Lung (tissue), 5 donors: ENCODE results near the gene TAF11L6. TPM values are rescaled to one million over a fixed set of nuclear protein-coding genes. Genes with fewer than 3 reads are reported as not detected.

Experiments
- polyA plus RNA-seq, 2 donors: library from polyadenylated mRNA; stranded (reverse); fragments of 200-250 nt; gene quantifications; one replicate each; pipeline ENCODE4 v1.2.1, GENCODE V29; 2013
- small RNA-seq: library from RNA; depleted of rRNA; stranded (forward); fragments of <200 nt; gene quantifications from one replicate; pipeline ENCODE3, GENCODE V24; 2014; ENCODE audit warnings: low replicate concordance
- total RNA-seq, 2 donors: library from RNA; depleted of rRNA in 1 of 2; stranded (reverse); fragments of >200 nt in 1 of 2; gene quantifications; one replicate each; pipeline ENCODE4 v1.2.1, GENCODE V29; 2014 to 2021
- donor health status: Bipolar disorder and iron deficiency.
- donor health status: healthy.
- donor health status: DM: yes; HTN: yes; CAD: no.

TAF11L6 gene
- total and polyA plus RNA-seq, 4 donors: not detected

Small RNA genes within 50 kb of the gene (small RNA-seq; reads per million reads assigned to genes)
- not detected for gene AC106774.3

Other genes starting within 250 kb of the TAF11L6 start
- not detected for gene TAF11L2, start 30.4 kb upstream of the TAF11L6 start, total RNA-seq
- gene TAF11L2, start 30.4 kb upstream of the TAF11L6 start, polyA plus RNA-seq: under 1 TPM in 1 of 2 donors, not detected in 1; 0.29 TPM
- not detected for gene TAF11L3, start 10.3 kb upstream of the TAF11L6 start, total RNA-seq
- gene TAF11L3, start 10.3 kb upstream of the TAF11L6 start, polyA plus RNA-seq: not detected
- not detected for gene TAF11L4, start 6.9 kb upstream of the TAF11L6 start, total RNA-seq
- not detected for gene TAF11L4, start 6.9 kb upstream of the TAF11L6 start, polyA plus RNA-seq
- not detected for gene TAF11L5, start 3.4 kb upstream of the TAF11L6 start, total RNA-seq
- not detected for gene TAF11L5, start 3.4 kb upstream of the TAF11L6 start, polyA plus RNA-seq
- not detected for gene TAF11L7, start 57.1 kb downstream of the TAF11L6 start, total RNA-seq
- gene TAF11L7, start 57.1 kb downstream of the TAF11L6 start, polyA plus RNA-seq: not detected
- gene TAF11L8, start 62.3 kb downstream of the TAF11L6 start, total RNA-seq: not detected
- gene TAF11L8, start 62.3 kb downstream of the TAF11L6 start, polyA plus RNA-seq: not detected
- not detected for gene TAF11L9, start 65.7 kb downstream of the TAF11L6 start, total RNA-seq
- not detected for gene TAF11L9, start 65.7 kb downstream of the TAF11L6 start, polyA plus RNA-seq
- not detected for gene TAF11L10, start 69.2 kb downstream of the TAF11L6 start, total RNA-seq
- gene TAF11L10, start 69.2 kb downstream of the TAF11L6 start, polyA plus RNA-seq: not detected
- not detected for gene TAF11L11, start 75.5 kb downstream of the TAF11L6 start, total RNA-seq
- gene TAF11L11, start 75.5 kb downstream of the TAF11L6 start, polyA plus RNA-seq: not detected
- gene TAF11L12, start 81.7 kb downstream of the TAF11L6 start, total RNA-seq: not detected
- not detected for gene TAF11L12, start 81.7 kb downstream of the TAF11L6 start, polyA plus RNA-seq
- not detected for gene TAF11L13, start 103.4 kb downstream of the TAF11L6 start, total RNA-seq
- not detected for gene TAF11L13, start 103.4 kb downstream of the TAF11L6 start, polyA plus RNA-seq
- not detected for gene TAF11L14, start 105.8 kb downstream of the TAF11L6 start, total RNA-seq
- not detected for gene TAF11L14, start 105.8 kb downstream of the TAF11L6 start, polyA plus RNA-seq